HG03520 (cell line): ENCODE measurements around the gene MTARC1.
A peak's percentile ranks its signal among the peaks of the same experiment; 100 is the strongest.

ENCODE experiments used
- ATAC-seq: cut with Tn5 transposase; IDR thresholded peaks from one replicate; pipeline ENCODE4 v1.9.1; 2021; ENCODE audit warnings: mild to moderate bottlenecking, moderate library complexity; ENCODE audit not compliant: unreplicated experiment

The MTARC1 gene

DNA sequence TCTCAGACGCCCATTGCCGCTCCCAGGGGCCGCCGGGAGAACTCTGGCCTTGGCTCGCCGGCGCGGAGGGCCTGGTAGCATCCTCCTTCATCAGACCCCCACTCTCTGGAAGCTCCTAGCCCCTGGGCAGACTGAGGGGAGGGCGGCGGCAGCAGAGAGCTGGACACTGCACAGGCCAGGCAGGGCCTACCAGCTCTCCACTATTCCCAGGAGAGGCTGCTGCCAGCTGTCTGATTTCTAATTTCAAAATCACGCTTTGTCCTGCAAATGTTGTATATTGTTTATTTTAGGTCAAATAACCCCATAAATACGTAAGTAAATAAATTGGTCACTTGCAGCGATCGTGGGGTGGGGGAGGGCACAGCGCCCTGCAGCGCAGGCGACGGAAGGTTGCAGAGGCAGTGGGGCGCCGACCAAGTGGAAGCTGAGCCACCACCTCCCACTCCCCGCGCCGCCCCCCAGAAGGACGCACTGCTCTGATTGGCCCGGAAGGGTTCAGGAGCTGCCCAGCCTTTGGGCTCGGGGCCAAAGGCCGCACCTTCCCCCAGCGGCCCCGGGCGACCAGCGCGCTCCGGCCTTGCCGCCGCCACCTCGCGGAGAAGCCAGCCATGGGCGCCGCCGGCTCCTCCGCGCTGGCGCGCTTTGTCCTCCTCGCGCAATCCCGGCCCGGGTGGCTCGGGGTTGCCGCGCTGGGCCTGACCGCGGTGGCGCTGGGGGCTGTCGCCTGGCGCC, at the start of gene MTARC1:
Gene MTARC1 (plus strand): TSS at position 577 of the 732 bp plus-strand sequence. CDS start 32 bp downstream, at position 609.
- peak; percentile 77 for ATAC-seq

DNA sequence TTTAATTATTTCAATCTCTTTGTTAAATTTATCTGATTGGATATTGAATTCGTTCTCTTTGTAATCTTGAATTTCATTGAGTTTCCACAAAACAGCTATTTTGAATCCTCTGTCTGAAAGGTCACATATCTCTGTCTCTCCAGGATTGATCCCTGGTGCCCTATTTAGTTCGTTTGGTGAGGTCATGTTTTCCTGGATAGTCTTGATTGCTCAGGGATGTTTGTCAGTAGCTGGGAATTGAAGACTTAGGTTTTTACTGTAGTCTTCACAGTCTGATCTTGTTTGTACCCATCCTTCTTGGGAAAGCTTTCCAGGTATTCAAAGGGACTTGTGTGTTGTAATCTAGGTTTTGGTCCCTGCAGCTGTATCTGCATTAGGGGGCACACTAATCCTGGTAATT, 45.4 kb upstream of the MTARC1 start:
- no peak for ATAC-seq

GRCh38 chr1:220741825-220742224, 44.9 kb upstream of the MTARC1 start:
- no peak for ATAC-seq

- no peak for ATAC-seq
These were observed 44.2 kb upstream of the MTARC1 start for GRCh38 chr1:220742520-220742919.

DNA sequence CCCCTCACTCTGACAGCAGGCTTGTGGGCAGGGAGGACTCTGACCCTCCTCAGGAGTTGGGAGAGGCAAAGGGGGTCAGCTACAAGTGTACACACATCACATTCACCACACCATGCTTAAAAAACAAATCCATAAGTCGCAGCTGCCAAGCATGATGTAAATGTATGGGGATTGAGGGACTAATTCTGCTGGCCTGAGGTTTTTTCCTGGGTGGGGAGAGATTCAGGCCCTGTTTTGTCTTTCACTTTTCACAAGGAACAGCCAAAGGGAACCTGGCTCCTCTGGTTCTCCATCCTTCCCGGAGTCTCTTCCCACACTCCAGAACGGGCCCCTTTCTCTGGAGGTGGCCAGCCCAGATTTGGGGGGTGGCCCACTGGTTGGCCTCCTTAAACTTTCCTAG, 39.9 kb upstream of the MTARC1 start:
- ATAC-seq = no peak

GRCh38 chr1:220747437-220748088, 39.1 kb upstream of the MTARC1 start:
- no peak for ATAC-seq

- peak; percentile 96 for ATAC-seq
These were observed 38.4 kb upstream of the MTARC1 start, which contains the start of gene MTARC2 for GRCh38 chr1:220748089-220748934. Gene MTARC2, plus strand, starts transcription at chr1:220748322. Its CDS starts 210 bp downstream, at chr1:220748532.

GRCh38 chr1:220748936-220749335, 37.8 kb upstream of the MTARC1 start:
- no peak for ATAC-seq

DNA sequence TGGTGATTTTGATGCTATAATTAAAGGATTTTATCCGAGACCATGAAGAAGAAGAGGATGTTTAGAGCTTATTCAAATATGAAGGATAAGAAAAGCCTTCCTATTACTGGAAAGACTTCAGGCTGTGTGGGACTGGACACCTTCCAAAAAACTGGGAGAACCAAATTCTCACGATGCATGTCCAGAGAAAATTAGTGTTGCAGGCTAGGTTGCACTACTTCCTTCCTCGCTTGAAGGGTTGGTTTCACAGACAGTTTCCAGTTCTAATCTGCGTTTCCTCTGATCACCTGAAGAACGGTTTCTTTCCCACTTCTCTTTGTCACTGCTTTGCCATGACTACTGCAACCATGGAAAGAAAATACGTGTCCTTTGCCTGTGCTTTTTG, 36.6 kb upstream of the MTARC1 start:
- ATAC-seq = no peak

GRCh38 chr1:220751111-220751510, 35.6 kb upstream of the MTARC1 start:
- ATAC-seq = no peak

- ATAC-seq = no peak
These were observed 32.3 kb upstream of the MTARC1 start for GRCh38 chr1:220754212-220754917.

DNA sequence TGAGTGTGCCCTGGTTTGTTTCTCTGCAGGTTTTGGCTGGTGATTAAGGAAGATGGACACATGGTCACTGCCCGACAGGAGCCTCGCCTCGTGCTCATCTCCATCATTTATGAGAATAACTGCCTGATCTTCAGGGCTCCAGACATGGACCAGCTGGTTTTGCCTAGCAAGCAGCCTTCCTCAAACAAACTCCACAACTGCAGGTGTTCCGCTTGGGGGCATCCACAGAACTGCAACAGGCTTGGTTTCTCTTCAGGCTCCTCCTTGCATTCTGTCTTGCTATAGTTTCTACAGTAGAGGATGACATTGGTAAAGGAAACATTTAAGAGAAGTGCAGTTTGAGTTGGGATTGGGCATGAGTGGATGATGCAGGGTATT, 31.8 kb upstream of the MTARC1 start:
- no peak for ATAC-seq

- no peak for ATAC-seq
These were observed 31.4 kb upstream of the MTARC1 start for GRCh38 chr1:220755309-220755708.

- ATAC-seq = no peak
These were observed 29.3 kb upstream of the MTARC1 start for GRCh38 chr1:220757441-220757840.

DNA sequence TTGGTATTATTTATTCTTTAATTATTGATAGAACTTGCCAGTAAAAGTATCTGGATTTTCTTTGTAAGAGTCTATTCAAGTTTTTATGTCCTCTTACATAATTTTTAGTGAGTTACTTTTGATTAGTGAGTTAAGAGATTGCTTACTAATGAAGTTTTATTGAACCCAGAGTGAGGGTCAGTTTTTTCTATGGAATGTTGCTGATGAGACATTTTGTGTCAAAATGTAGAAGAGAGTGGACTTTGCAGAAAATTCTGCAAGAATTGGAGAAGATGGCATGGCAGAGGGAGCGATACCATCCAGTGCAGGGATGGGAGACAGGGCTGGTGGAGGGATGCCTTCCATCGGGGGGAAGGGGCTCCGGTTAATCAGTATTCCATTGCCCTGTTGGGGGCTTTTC, 27.6 kb upstream of the MTARC1 start:
- no peak for ATAC-seq

DNA sequence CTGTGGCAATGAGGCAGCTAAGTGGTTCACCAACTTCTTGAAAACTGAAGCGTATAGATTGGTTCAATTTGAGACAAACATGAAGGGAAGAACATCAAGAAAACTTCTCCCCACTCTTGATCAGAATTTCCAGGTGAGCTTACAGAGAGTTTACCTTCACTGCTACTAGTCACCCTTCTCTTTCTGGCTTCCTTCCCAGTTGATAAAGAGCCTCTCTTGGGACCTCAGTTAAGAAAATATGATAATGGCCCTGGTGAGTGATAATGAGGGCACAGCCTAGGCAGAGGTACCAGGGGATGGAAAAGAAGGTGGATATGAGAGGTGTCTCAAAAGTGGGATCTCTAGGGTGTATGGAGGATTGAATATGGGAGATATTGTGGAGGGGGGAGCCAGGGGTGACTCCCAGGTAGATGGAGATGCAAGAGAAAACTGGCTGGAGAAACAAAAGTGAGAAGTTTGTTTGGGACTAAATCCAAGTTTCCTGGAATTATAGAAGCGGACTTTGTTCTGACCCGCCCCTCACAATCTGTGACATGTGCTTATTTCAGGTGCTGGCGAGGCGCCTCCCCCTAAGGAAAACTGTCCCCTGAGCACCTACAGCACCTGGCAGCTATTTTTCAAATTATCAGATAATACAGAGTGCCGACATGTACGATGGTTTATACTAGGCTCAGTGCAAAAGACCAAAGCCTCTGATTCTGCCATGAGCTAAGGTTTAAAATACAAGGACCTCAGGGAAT, 24.9 kb upstream of the MTARC1 start:
- no peak for ATAC-seq

- ATAC-seq = no peak
These were observed 22.0 kb upstream of the MTARC1 start for GRCh38 chr1:220764757-220765156.

- no peak for ATAC-seq
These were observed 19.2 kb upstream of the MTARC1 start for GRCh38 chr1:220767312-220768125.

DNA sequence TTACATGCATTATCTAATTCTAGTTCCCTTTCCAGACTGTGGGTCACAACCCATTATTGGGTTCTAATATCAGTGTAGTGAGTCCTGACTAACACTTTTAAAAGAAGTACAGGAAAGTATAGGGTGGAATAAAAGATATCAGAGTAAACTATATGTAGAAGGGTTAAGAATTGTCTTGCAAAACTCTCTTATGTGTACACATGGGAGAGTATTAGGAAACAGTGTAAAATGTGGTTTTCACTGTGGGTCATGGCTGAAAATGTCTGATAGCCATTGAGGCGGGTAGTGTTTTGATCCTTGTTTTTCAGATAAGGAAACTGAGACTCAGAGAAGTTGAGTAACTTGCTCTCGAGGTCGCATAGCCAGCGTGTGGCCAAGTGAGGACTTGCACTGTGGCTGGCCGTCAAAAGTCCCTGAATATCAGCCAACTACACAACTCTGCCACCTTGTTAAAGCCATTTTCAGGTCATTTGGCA, 18.5 kb upstream of the MTARC1 start:
- no peak for ATAC-seq
